ENCODE data around the gene PCTP.

Gene PCTP

DNA sequence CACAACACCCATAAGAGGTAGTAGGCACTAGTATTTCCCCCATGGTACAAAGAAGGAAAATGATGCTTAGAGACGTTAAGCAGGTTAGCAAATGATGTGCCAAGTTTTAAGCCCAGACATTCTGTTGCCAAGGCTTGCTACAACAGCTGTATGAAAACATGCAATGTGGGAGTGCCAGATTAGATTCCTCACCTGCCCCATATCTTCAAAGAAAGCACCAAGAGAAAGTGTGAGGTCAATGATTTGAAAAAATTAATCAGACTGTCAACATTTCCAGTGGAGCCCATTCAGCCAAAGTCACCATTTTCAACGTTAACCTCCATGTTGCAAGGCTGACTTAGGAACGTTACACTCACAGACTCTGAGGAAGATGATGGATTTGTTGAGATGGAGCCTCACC is 61.5 kb downstream of the PCTP start:
- no peak overlapping the region for H3K27ac ChIP-seq
- TF ChIP-seq, protein P1, sequence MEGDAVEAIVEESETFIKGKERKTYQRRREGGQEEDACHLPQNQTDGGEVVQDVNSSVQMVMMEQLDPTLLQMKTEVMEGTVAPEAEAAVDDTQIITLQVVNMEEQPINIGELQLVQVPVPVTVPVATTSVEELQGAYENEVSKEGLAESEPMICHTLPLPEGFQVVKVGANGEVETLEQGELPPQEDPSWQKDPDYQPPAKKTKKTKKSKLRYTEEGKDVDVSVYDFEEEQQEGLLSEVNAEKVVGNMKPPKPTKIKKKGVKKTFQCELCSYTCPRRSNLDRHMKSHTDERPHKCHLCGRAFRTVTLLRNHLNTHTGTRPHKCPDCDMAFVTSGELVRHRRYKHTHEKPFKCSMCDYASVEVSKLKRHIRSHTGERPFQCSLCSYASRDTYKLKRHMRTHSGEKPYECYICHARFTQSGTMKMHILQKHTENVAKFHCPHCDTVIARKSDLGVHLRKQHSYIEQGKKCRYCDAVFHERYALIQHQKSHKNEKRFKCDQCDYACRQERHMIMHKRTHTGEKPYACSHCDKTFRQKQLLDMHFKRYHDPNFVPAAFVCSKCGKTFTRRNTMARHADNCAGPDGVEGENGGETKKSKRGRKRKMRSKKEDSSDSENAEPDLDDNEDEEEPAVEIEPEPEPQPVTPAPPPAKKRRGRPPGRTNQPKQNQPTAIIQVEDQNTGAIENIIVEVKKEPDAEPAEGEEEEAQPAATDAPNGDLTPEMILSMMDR (conservative IDR thresholded peaks at IDR 0.05): no peak

DNA sequence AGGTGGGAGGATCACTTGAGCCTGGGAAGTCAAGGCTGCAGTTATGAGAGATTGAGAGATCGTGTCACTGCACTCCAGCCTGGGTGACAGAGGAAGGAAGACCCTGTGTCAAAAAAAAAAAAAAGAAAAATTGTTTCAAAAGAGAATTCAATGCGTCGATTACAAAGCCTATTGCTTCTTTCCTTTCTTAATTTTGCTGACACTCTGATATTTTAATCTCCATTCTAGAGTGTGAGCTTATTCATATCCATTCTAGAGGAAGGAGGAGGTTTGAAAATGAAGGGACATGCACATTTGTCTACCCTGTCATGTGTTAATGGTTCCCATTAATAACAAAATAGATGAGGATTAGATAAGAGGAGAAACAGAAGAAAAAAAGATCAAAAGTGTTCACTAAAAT is 63.1 kb downstream of the PCTP start:
- TF ChIP-seq, protein P1 (conservative IDR thresholded peaks at IDR 0.05): no peak
- no peak overlapping the region for H3K27ac ChIP-seq

GRCh38 chr17:55814377-55814776 is 63.5 kb downstream of the PCTP start:
- no peak overlapping the region for H3K27ac ChIP-seq
- TF ChIP-seq, protein P1 (conservative IDR thresholded peaks at IDR 0.05): no peak

DNA sequence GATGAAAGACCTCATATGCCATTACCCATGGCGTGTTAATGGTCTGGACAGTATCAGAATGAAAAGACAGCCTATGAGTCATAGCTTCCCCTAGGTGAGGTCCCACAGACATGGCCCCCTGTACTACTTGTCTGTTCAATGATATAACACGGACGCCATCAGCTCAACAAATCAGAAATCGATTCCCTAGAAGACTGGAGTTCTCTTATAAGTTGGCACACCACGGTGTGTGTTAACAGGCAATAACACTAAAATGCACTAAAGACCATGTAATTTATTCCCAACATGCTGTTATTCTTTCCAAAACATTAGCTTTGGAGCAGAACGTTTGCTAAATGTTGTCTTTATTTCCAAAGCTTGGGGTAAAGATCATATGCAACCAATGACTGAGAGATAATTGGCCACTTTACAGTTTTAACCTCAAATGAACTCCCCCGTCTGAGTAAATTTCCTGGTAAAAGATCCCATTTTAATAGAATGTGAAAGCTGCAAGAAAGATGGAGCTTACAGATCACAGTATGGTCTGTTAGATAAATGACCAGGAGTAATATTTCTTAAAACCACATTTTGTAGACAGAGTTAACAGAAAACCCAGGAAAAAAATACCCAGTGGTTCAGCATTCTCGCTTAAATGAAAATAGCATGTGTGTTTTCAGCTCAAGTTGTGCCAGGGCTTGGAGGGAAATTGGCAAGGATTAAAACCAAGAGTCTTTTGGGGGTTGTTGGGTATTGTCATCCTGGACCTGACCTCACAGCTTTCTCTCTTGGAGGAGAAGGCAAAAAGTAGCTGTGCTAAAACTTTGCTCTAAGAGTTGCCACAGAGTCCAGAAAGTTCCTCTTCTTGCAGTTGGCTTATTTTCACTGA is 65.9 kb downstream of the PCTP start:
- H3K27ac ChIP-seq: no peak overlapping the region
- TF ChIP-seq, protein P1 (conservative IDR thresholded peaks at IDR 0.05): no peak

GRCh38 chr17:55817397-55817709 is 66.5 kb downstream of the PCTP start:
- H3K27ac ChIP-seq: no peak overlapping the region
- TF ChIP-seq, protein P1 (conservative IDR thresholded peaks at IDR 0.05): no peak

DNA sequence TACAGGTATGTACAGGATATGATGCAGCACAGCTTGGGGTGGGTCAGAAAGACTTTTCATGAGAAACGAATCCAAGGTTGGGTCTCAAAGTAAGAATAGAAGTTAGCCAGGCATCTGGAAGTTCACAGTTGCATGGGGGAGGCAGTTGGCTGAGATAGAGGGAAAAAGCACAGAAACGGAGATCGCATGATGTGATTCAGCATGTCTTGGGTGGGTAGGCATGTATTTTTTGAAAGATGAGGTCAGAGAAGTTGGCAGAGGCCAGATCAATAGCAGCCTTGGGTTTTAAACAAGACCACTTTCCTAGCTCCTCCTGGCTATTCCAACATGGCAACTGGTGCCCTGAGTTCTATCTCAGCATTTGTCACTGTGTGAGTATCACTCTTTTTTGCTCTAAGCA is 67.2 kb downstream of the PCTP start:
- no peak overlapping the region for H3K27ac ChIP-seq
- TF ChIP-seq, protein P1 (conservative IDR thresholded peaks at IDR 0.05): no peak

- H3K27ac ChIP-seq: no peak overlapping the region
- TF ChIP-seq, protein P1 (conservative IDR thresholded peaks at IDR 0.05): no peak
Measured at GRCh38 chr17:55818451-55819375, 67.9 kb downstream of the PCTP start.

Measured in VCaP (cell line).